ENCODE measurements around the gene TAF10.
A peak's percentile ranks its signal among the peaks of the same experiment; 100 is the strongest.

TAF10 gene

GRCh38 chr11:6623391-6624363 lies 11.7 kb upstream of the TAF10 start:
- no peak for DNase-seq

GRCh38 chr11:6622261-6623171 lies 10.5 kb upstream of the TAF10 start:
- DNase-seq = no peak

- no peak for DNase-seq
Measured at GRCh38 chr11:6621711-6622211, 9.7 kb upstream of the TAF10 start.

DNA sequence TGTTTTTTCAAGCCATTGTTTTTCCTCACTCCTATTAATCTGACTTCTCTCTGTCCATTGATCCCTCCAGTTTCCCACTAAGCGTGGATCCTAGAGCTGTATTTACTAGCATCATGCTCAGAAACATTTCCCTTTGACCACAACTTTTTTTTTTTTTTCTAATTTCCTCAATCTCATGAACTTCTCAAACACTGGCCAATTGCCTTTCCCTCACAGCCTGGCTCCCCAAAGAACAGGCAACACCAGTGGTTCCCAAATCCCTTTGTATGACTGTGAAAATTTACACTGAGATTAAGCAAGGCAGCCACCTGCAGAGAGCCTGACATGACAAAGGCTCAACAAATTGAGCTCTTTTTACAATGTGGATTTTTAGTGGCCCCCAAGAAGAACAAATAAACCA lies 8.6 kb upstream of the TAF10 start:
- no peak for DNase-seq

GRCh38 chr11:6619004-6619745 lies 7.2 kb upstream of the TAF10 start, which contains the start of gene TPP1:
Gene TPP1 (minus strand): TSS chr11:6619422. CDS start chr11:6619400, 22 bp downstream.
- peak; percentile 85 for DNase-seq

DNA sequence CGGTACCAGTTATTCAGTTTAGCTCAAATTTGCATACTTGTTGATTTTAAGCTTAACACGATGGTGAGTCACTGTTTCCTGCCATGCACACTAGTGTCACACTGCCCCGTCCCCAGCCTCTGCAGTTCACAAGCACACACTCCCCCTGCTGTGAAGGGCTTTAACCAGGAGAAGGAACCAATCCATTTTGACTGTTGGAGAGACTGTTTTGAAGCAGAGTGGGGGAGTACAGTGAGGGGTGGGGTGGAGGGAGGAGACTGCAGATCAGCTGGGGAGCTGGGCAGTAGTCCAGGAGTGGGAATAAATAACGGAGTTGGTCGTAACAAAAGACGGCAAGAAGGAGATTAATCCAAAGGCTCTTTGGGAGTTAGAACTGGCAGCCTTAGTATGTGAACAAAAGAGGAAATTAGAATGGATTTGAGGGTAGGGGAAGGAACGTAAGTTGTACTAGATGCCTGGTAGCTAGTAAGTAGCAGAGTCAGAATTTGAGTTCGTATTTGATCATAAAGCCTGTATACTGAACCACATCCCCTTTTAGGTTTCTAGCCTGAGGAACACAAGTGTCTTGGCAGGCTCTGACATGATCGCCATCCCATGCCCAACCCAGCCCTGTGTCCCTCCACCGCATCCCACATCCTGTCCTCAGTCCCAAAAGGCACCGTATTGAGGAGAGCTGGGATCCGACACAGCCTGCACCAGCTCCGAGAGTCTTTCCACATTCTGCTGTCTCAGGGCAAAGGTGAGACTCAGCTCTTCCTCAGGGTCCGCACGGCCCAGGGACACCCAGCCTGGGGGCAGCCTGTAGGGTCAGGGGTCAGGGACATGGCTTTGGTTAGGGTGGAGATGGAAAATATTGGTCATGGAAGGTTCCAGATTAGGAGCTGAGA lies 6.3 kb upstream of the TAF10 start:
- DNase-seq = no peak

- DNase-seq = no peak
Measured at GRCh38 chr11:6617315-6617781, 5.3 kb upstream of the TAF10 start.

GRCh38 chr11:6616596-6617250 lies 4.7 kb upstream of the TAF10 start:
- DNase-seq = no peak

GRCh38 chr11:6615882-6616585 lies 4.0 kb upstream of the TAF10 start:
- no peak for DNase-seq

- no peak for DNase-seq
Measured at GRCh38 chr11:6615046-6615445, 3.0 kb upstream of the TAF10 start.

DNA sequence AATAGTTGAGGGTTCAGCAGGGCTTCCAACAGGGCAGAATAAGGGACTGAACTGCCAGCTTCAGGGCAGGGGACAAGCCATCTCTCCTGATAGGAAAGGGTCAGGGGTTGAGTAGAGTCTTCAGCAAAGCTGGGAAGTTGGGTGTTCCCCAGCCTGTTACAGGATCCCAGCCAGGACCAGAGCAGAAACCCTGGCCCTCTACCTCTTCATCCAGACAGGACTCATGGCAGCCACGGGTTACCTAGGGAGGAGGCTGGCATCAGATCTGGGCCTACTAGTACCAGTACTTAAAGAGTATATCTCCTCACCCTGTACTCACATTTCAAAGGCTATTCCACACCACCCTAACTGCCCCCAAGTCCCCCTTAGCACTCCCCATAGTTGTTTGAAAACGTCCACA lies 2.4 kb upstream of the TAF10 start:
- no peak for DNase-seq

- no peak for DNase-seq
Measured at GRCh38 chr11:6613496-6613895, 1.5 kb upstream of the TAF10 start.

- no peak for DNase-seq
Measured at GRCh38 chr11:6611963-6612212, 128 bp downstream of the TAF10 start.

DNA sequence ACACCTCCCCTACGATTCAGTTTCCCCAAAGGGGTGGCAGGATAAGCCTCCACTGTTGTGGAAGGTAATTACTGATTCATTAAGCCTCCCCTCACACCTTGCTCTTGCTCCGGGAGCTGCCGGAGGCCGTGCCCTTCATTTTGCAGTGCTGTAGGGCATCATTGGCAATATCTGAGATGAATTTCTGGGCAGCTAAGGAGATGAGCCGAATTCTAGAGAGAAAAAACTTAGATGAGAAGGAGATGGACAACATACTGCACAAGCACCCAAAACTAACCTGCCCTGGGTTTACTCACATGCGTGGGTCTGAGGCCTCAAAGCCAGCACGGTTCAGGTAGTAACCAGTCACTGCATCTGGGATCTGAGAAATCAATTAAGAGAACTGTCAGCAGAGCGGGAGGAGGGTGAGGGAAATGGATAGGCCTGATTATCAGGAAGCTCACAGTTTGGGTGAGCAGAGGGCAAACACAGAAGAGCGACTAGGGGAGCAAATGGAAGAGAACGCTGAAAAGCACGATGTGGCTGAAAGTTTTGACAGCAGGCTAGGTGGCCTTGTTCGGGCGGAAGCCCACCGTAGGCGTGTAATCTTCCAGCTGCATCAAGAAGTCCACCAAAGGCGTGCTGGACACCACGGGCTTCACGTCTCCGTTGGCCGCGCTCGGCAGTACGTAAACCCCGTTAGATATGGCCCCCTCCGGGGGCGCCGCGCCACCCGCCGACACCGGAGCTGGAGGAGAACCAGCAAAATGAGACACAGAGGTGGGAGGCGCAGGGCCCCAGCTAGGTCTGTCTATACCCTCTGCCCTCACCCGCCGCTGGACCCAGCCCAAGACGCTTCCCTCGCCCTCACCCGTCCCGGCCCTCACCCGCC lies 689 bp downstream of the TAF10 start:
- no peak for DNase-seq

DNA sequence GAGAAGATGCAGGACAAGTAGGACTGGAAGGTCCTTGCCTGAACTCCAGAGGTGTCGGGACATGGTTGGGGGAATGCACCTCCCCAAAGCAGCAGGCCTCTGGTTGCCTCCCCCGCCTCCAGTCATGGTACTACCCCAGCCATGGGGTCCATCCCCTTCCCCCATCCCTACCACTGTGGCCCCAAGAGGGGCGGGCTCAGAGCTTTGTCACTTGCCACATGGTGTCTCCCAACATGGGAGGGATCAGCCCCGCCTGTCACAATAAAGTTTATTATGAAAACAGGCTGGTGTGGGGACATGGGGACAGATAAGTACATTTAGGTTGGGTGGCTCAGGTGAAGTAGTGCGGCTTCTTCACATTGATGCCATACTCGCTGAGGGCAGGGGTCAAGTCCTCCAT lies 1.4 kb downstream of the TAF10 start:
- DNase-seq = no peak

GRCh38 chr11:6609502-6610015 lies 2.5 kb downstream of the TAF10 start:
- no peak for DNase-seq

DNA sequence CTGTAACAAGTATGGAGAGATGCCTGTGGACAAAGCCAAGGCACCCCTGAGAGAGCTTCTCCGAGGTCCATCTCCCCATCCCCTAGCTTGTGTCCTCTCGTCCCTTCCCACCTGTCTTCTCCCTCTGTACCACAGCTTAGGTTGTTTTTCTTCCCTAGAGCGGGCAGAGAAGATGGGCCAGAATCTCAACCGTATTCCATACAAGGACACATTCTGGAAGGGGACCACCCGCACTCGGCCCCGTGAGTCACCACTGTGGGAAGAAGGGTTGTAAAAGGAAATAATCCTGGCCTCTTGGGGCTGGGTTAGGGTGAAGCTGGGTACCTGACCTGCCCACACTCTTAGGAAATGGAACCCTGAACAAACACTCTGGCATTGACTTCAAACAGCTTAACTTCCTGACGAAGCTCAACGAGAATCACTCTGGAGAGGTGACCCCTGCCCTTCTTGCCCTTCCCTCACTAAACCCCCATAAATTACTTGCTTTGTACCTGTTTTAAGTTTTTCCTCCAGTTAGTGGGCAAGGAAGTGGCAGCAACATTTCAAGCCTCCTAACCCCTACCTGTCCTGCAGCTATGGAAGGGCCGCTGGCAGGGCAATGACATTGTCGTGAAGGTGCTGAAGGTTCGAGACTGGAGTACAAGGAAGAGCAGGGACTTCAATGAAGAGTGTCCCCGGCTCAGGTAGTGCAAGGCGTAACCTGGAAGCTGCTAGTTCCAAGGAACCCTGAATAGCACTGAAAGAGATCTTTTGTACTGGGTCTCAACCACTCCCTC lies 3.1 kb downstream of the TAF10 start:
- DNase-seq = no peak

- DNase-seq = no peak
Measured at GRCh38 chr11:6608011-6608410, 4.0 kb downstream of the TAF10 start.

Data from NCI-H1105 (cell line).